HepG2 (cell line): ENCODE measurements around the gene TMEM223. TPM values are rescaled to one million over a fixed set of nuclear protein-coding genes. Genes with fewer than 3 reads are reported as not detected.

ENCODE experiments used
- ATAC-seq: fragments of 200-7000 bp; cut with Tn5 transposase; 3 replicates; pipeline ENCODE4 v1.9.1; 2020; ENCODE audit warnings: mild to moderate bottlenecking, moderate library complexity
- BruUV-seq: library from RNA; stranded (reverse); fragments of 400-500 nt; replicated peaks from 2 replicates; lab custom pipeline; 2021; lab: Mats Ljungman, UMichigan
- CTCF ChIA-PET: fragments of 300-600 bp; formaldehyde crosslinking; extraction: SDS; loops from one replicate; lab custom pipeline; 2021; ENCODE audit warnings: low total read pairs, inconsistent platforms, low intra/inter-chr PET ratio; lab: Yijun Ruan, JAX
- POLR2A ChIA-PET: fragments of 350-600 bp; sonication (Branson Sonifier 250); formaldehyde crosslinking; loops from one replicate; lab custom pipeline; 2020; ENCODE audit warnings: antibody characterized with exemption, inconsistent platforms; lab: Yijun Ruan, JAX
- DNase-seq: peaks from one replicate; pipeline ENCODE4 v3.0.0-alpha.2; 2015; ENCODE audit warnings: low spot score
- FAIRE-seq: peaks from 3 replicates; lab custom pipeline; 2011; peaks lifted over from hg19 to GRCh38; lab: Jason Lieb, UNC
- H2AFZ ChIP-seq: one replicate; pipeline ENCODE4 v1.6.1; 2011; ENCODE audit warnings: low read length, inconsistent platforms
- H3K27ac ChIP-seq: fragments of 300-600 bp; 3 replicates; pipeline ENCODE4 v1.8.0; 2011; ENCODE audit warnings: mixed run types, mild to moderate bottlenecking, mixed read lengths, low read length, inconsistent platforms; ENCODE audit not compliant: insufficient read depth; ENCODE audit errors: extremely low read length
- H3K27me3 ChIP-seq, 2 experiments: fragments of 200-600 bp in 1 of 2; 2 replicates in 1 of 2; 3 replicates in 1 of 2; pipeline versions ENCODE4 v1.6.0 to v1.8.0; 2011; ENCODE audit warnings: low read length in 2 of 2, mild to moderate bottlenecking in 2 of 2, moderate library complexity in 2 of 2, inconsistent platforms in 1 of 2; ENCODE audit not compliant: insufficient read depth in 2 of 2, control insufficient read depth in 1 of 2
- H3K36me3 ChIP-seq, 2 experiments: fragments of 200-600 bp in 1 of 2; replicated peaks in 1 of 2; 2 replicates in 1 of 2; 3 replicates in 1 of 2; pipeline versions ENCODE4 v1.5.1 to v1.8.0; 2011; ENCODE audit warnings: low read length in 2 of 2, inconsistent platforms in 1 of 2; ENCODE audit not compliant: insufficient read depth in 2 of 2, control insufficient read depth in 1 of 2
- H3K4me1 ChIP-seq: 2 replicates; pipeline ENCODE4 v1.5.1; 2012; ENCODE audit warnings: low read length, inconsistent platforms; ENCODE audit not compliant: insufficient read depth
- H3K4me2 ChIP-seq: 2 replicates; pipeline ENCODE4 v1.6.0; 2011; ENCODE audit warnings: low read depth, low read length, inconsistent platforms
- H3K4me3 ChIP-seq, 3 experiments: fragments of 200-600 bp in 1 of 3; sonication (generic), shearing (Covaris generic) in 1 of 3; replicated peaks in 1 of 3; 2 replicates each; pipeline ENCODE4 v1.5.1; 2011 to 2016; ENCODE audit warnings: low read length in 3 of 3, inconsistent platforms in 2 of 3, low read depth in 2 of 3, mild to moderate bottlenecking in 2 of 3, control low read depth in 1 of 3, mixed read lengths in 1 of 3; ENCODE audit not compliant: insufficient read depth in 1 of 3
- H3K79me2 ChIP-seq: one replicate; pipeline ENCODE4 v1.6.1; 2011; ENCODE audit warnings: low read length, inconsistent platforms; ENCODE audit not compliant: insufficient read depth
- H3K9ac ChIP-seq: 2 replicates; pipeline ENCODE4 v1.6.0; 2011; ENCODE audit warnings: mild to moderate bottlenecking, low read depth, low read length, inconsistent platforms; ENCODE audit not compliant: insufficient read depth
- H3K9me3 ChIP-seq: 2 replicates; pipeline ENCODE4 v1.5.1; 2012; ENCODE audit warnings: mild to moderate bottlenecking, low read length
- H4K20me1 ChIP-seq: 2 replicates; pipeline ENCODE4 v1.6.0; 2011; ENCODE audit warnings: inconsistent platforms, mild to moderate bottlenecking, low read length, moderate library complexity; ENCODE audit not compliant: insufficient read depth
- ATF1 ChIP-seq: IDR thresholded peaks from 2 replicates; pipeline ENCODE4 v1.6.1; 2016; ENCODE audit warnings: mild to moderate bottlenecking, control low read depth
- DDIT3 ChIP-seq: sonication (generic); formaldehyde crosslinking; IDR thresholded peaks from 2 replicates; pipeline ENCODE4 v1.4.0; 2020; ENCODE audit warnings: mild to moderate bottlenecking, missing genetic modification reagents
- HNRNPK ChIP-seq: fragments of 200-400 bp; formaldehyde crosslinking; IDR thresholded peaks from 2 replicates; pipeline ENCODE4 v1.6.1; 2018; ENCODE audit warnings: low read length, low read depth, moderate library complexity, mild to moderate bottlenecking; ENCODE audit not compliant: poor library complexity, severe bottlenecking
- NFE2L1 ChIP-seq: sonication (generic); formaldehyde crosslinking; IDR thresholded peaks from 2 replicates; pipeline ENCODE4 v1.4.0; 2020; ENCODE audit warnings: missing genetic modification reagents, mild to moderate bottlenecking, borderline replicate concordance
- NPAS2 ChIP-seq: sonication (generic); formaldehyde crosslinking; IDR thresholded peaks from 2 replicates; pipeline ENCODE4 v1.8.0; 2022; ENCODE audit warnings: mild to moderate bottlenecking, missing genetic modification reagents, borderline replicate concordance
- TFDP2 ChIP-seq: sonication (generic); formaldehyde crosslinking; IDR thresholded peaks from 2 replicates; pipeline ENCODE4 v1.4.0; 2020; ENCODE audit warnings: missing genetic modification reagents
- ZC3H13 ChIP-seq: sonication (generic); formaldehyde crosslinking; IDR thresholded peaks from 2 replicates; pipeline ENCODE4 v1.8.1; 2023; ENCODE audit warnings: mild to moderate bottlenecking, missing genetic modification reagents, moderate library complexity
- ZFP36L1 ChIP-seq: sonication (generic); formaldehyde crosslinking; IDR thresholded peaks from 2 replicates; pipeline ENCODE4 v1.8.0; 2022; ENCODE audit warnings: mild to moderate bottlenecking, missing genetic modification reagents, moderate library complexity
- ZNF460 ChIP-seq: sonication (generic); formaldehyde crosslinking; IDR thresholded peaks from 2 replicates; pipeline ENCODE4 v1.5.1; 2020; ENCODE audit warnings: missing genetic modification reagents, mild to moderate bottlenecking, borderline replicate concordance
- ZNF513 ChIP-seq: sonication (generic); formaldehyde crosslinking; conservative IDR thresholded peaks from 2 replicates; pipeline ENCODE4 v1.5.0; 2020; ENCODE audit warnings: missing genetic modification reagents
- ZNF562 ChIP-seq: sonication (generic); formaldehyde crosslinking; IDR thresholded peaks from 2 replicates; pipeline ENCODE4 v1.8.0; 2022; ENCODE audit warnings: missing genetic modification reagents, borderline replicate concordance
- ZNF704 ChIP-seq: sonication (generic); formaldehyde crosslinking; IDR thresholded peaks from 2 replicates; pipeline ENCODE4 v1.8.1; 2023; ENCODE audit warnings: mild to moderate bottlenecking, inconsistent platforms, moderate library complexity, missing genetic modification reagents, borderline replicate concordance
- ZNF709 ChIP-seq: sonication (generic); formaldehyde crosslinking; IDR thresholded peaks from 2 replicates; pipeline ENCODE4 v1.5.0; 2020; ENCODE audit warnings: mild to moderate bottlenecking, missing genetic modification reagents
- ZNF772 ChIP-seq: sonication (generic); formaldehyde crosslinking; IDR thresholded peaks from 2 replicates; pipeline ENCODE4 v1.5.0; 2020; ENCODE audit warnings: mild to moderate bottlenecking, missing genetic modification reagents
- ZXDC ChIP-seq: sonication (generic); formaldehyde crosslinking; IDR thresholded peaks from 2 replicates; pipeline ENCODE4 v1.5.0; 2020; ENCODE audit warnings: mild to moderate bottlenecking, missing genetic modification reagents
- WGBS: methylation state at CpG from one replicate; pipeline ENCODE4 v1.1.6; 2017; ENCODE audit warnings: low lambda C conversion rate; 5-methylcytosine and 5-hydroxymethylcytosine counted together
- in situ Hi-C: cut with HindIII; loops from 2 replicates; pipeline ENCODE4 v1.10.0; 2017; ENCODE audit warnings: low pct_unique_long_range_greater_than_20kb; ENCODE audit not compliant: extremely low pct_ligation_motif_present
- intact Hi-C: fragments of 100-400 bp; cut with micrococcal nuclease; formaldehyde crosslinking; loops from one replicate; pipeline ENCODE4 v1.10.0; 2022; ENCODE audit not compliant: unreplicated experiment
- polyA plus RNA-seq, 8 experiments: library from polyadenylated mRNA; depleted of rRNA in 3 of 8; stranded (reverse) in 7 of 8; unstranded in 1 of 8; fragments of >200 nt; fragmentation: Illumina TruSeq in 4 of 8; extraction: Trizol in 4 of 8; gene quantifications; 2 replicates each; pipeline versions ENCODE4 v1.2.1 to v1.2.3, GENCODE V29; 2011 to 2016; ENCODE audit warnings: low read depth in 4 of 8, missing spikeins in 1 of 8, mixed read lengths in 1 of 8; ENCODE audit not compliant: insufficient read depth in 1 of 8
- total RNA-seq, 5 experiments: library from RNA; depleted of rRNA; stranded (reverse); fragments of >200 nt; fragmentation: Illumina TruSeq; extraction: Trizol; gene quantifications; 2 replicates each; pipeline ENCODE4 v1.2.3, GENCODE V29; 2016; ENCODE audit warnings: low read depth in 1 of 5

TMEM223 gene
- total and polyA plus RNA-seq, 2 of the 13 experiments (the other 11 are each of a cell fraction or from before 2014, with no cell fraction given), result 19.5 to 24.9 TPM

- no peak for DNase-seq
- Histone ChIP-seq H3K4me1 (no peaks in the 10 kb centered on the region), H3K79me2 (no peaks in the 10 kb centered on the region), H2AFZ (no peak overlapping the region), H4K20me1 (no peaks in the 10 kb centered on the region), H3K4me2 (no peak overlapping the region), H3K27ac (no peak overlapping the region), H3K9me3 (no peaks in the 10 kb centered on the region)
- no peak for FAIRE-seq
- ATAC-seq, result no peak
- intact Hi-C loops, result no loop called here
- in situ Hi-C loops, result no loop called here
- BruUV-seq, result no TSS peak
- no peak for TF ChIP-seq ZNF704 (CRISPR knock-in tag)
- no peak for TF ChIP-seq NPAS2 (CRISPR knock-in tag)
- no peak for TF ChIP-seq DDIT3 (CRISPR knock-in tag)
- no peak for TF ChIP-seq ZNF562 (CRISPR knock-in tag)
- no peak for TF ChIP-seq ZNF709 (CRISPR knock-in tag)
- no peak for TF ChIP-seq ZFP36L1 (CRISPR knock-in tag)
- no peak for TF ChIP-seq NFE2L1 (CRISPR knock-in tag)
- TF ChIP-seq ZXDC (CRISPR knock-in tag), result no peak
- TF ChIP-seq ZNF772, result no peak
- no peak for TF ChIP-seq ATF1 (CRISPR knock-in tag)
- TF ChIP-seq ZNF513 (CRISPR knock-in tag), result no peak
- TF ChIP-seq ZNF460, result no peak
- no peak for TF ChIP-seq TFDP2 (CRISPR knock-in tag)
- TF ChIP-seq ZC3H13, result no peak
- no peak for TF ChIP-seq HNRNPK
- TF ChIP-seq, all 625 proteins: peak for 0
- H3K27me3 ChIP-seq, result no peaks in the 10 kb centered on the region
- ChIA-PET POLR2A (interaction anchor here (0.7 to 2.8 kb wide), 4 partner anchors 8 to 39 kb away, joined by 3 to 9 read pairs (median 4); partner anchors contain the start of genes NXF1 and STX5), CTCF (no interaction called here)
- H3K4me3 ChIP-seq, result no peak overlapping the region
- H3K9ac ChIP-seq, result no peak overlapping the region
- H3K36me3 ChIP-seq, result peaks cover 28 to 73% of the 10 kb centered on the region in 2 experiments
- WGBS, result 97% methylated on average over 3 of the region's 3 CpGs
Measured at GRCh38 chr11:62823677-62824076, 31.9 kb upstream of the TMEM223 start.
